HG02610 (cell line): ENCODE data around the gene SLC16A4.
"Not testable (repeated sequence)": the region's sequence is repeated elsewhere in the genome, so short reads cannot be mapped to it uniquely, and the experiment has no call there.

ENCODE experiments used
- ATAC-seq: cut with Tn5 transposase; IDR thresholded peaks from one replicate; pipeline ENCODE4 v1.9.1; 2021; ENCODE audit warnings: mild to moderate bottlenecking, moderate library complexity; ENCODE audit not compliant: unreplicated experiment

Gene SLC16A4

GRCh38 chr1:110390692-110391245, at the start of gene SLC16A4:
Gene SLC16A4 (minus strand): TSS chr1:110391026. CDS start chr1:110389323, 1,703 bp downstream.
- ATAC-seq, result no peak

- ATAC-seq, result not testable (repeated sequence)
These were observed 49.0 kb upstream of the SLC16A4 start for GRCh38 chr1:110439873-110440272.

GRCh38 chr1:110438893-110439292, 48.1 kb upstream of the SLC16A4 start:
- ATAC-seq, result no peak

- ATAC-seq, result not testable (repeated sequence)
These were observed 46.9 kb upstream of the SLC16A4 start for GRCh38 chr1:110437645-110438299.

GRCh38 chr1:110436635-110437034, 45.8 kb upstream of the SLC16A4 start:
- no peak for ATAC-seq

- ATAC-seq, result no peak
These were observed 44.1 kb upstream of the SLC16A4 start for GRCh38 chr1:110434946-110435345.

GRCh38 chr1:110433803-110434202, 43.0 kb upstream of the SLC16A4 start:
- no peak for ATAC-seq

GRCh38 chr1:110433213-110433612, 42.4 kb upstream of the SLC16A4 start:
- no peak for ATAC-seq

GRCh38 chr1:110430901-110431300, 40.1 kb upstream of the SLC16A4 start:
- ATAC-seq, result no peak

- ATAC-seq, result no peak
These were observed 39.5 kb upstream of the SLC16A4 start for GRCh38 chr1:110430366-110430765.

- ATAC-seq, result no peak
These were observed 38.1 kb upstream of the SLC16A4 start for GRCh38 chr1:110428946-110429345.

- no peak for ATAC-seq
These were observed 36.0 kb upstream of the SLC16A4 start for GRCh38 chr1:110426854-110427253.

- ATAC-seq, result no peak
These were observed 34.9 kb upstream of the SLC16A4 start for GRCh38 chr1:110425612-110426152.

- ATAC-seq, result no peak
These were observed 34.1 kb upstream of the SLC16A4 start for GRCh38 chr1:110424699-110425611.

- ATAC-seq, result no peak
These were observed 30.3 kb upstream of the SLC16A4 start for GRCh38 chr1:110420874-110421793.

GRCh38 chr1:110420023-110420662, 29.3 kb upstream of the SLC16A4 start:
- no peak for ATAC-seq

- no peak for ATAC-seq
These were observed 27.9 kb upstream of the SLC16A4 start for GRCh38 chr1:110418729-110419128.

GRCh38 chr1:110413045-110413444, 22.2 kb upstream of the SLC16A4 start:
- not testable (repeated sequence) for ATAC-seq

GRCh38 chr1:110412576-110412975, 21.8 kb upstream of the SLC16A4 start:
- peak; percentile 37 for ATAC-seq

GRCh38 chr1:110411173-110411735, 20.4 kb upstream of the SLC16A4 start:
- no peak for ATAC-seq
